Measurements from ENCODE around the gene ARF6.

DNA sequence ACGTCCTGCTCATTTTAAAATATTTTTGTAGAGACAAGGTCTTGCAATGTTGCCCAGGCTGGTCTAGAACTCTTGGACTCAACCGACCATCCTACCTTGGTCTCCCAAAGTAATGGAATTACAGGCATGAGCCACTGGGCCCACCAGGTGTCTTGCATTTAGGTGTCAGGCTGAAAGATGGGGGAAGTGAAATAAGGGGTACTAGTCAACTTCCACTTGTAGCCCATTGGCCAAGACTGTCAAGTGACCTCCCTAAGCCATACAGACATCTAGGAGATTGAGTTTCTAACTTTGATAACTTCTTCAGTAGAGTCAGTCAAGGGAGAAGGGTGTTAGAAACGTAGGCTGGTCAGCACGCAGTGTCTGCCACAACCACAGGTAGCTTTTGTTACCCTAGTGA is 32.0 kb downstream of the ARF6 start:
- no peak for TF ChIP-seq ARHGAP35 (IDR thresholded peaks at IDR 0.05; ENCODE audit: partially characterized antibody)
- TF ChIP-seq SIX5 (IDR thresholded peaks at IDR 0.05; ENCODE audit: borderline replicate concordance in 1 of 2, insufficient read depth in 1 of 2, low read depth in 1 of 2, low read length in 2 of 2), result no peak
- no peak for TF ChIP-seq NUFIP1 (IDR thresholded peaks at IDR 0.05; ENCODE audit: partially characterized antibody)
- no peak for TF ChIP-seq HNRNPLL (IDR thresholded peaks at IDR 0.05; ENCODE audit: low read depth, low read length, poor library complexity, severe bottlenecking)
- no peak for TF ChIP-seq NRF1 (conservative IDR thresholded peaks at IDR 0.05 in 1 of 2, IDR thresholded peaks at IDR 0.05 in 1 of 2)
- TF ChIP-seq, protein P1, sequence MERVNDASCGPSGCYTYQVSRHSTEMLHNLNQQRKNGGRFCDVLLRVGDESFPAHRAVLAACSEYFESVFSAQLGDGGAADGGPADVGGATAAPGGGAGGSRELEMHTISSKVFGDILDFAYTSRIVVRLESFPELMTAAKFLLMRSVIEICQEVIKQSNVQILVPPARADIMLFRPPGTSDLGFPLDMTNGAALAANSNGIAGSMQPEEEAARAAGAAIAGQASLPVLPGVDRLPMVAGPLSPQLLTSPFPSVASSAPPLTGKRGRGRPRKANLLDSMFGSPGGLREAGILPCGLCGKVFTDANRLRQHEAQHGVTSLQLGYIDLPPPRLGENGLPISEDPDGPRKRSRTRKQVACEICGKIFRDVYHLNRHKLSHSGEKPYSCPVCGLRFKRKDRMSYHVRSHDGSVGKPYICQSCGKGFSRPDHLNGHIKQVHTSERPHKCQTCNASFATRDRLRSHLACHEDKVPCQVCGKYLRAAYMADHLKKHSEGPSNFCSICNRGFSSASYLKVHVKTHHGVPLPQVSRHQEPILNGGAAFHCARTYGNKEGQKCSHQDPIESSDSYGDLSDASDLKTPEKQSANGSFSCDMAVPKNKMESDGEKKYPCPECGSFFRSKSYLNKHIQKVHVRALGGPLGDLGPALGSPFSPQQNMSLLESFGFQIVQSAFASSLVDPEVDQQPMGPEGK (CRISPR knock-in tag; IDR thresholded peaks at IDR 0.05; ENCODE audit: borderline replicate concordance), result no peak
- TF ChIP-seq, protein P2, sequence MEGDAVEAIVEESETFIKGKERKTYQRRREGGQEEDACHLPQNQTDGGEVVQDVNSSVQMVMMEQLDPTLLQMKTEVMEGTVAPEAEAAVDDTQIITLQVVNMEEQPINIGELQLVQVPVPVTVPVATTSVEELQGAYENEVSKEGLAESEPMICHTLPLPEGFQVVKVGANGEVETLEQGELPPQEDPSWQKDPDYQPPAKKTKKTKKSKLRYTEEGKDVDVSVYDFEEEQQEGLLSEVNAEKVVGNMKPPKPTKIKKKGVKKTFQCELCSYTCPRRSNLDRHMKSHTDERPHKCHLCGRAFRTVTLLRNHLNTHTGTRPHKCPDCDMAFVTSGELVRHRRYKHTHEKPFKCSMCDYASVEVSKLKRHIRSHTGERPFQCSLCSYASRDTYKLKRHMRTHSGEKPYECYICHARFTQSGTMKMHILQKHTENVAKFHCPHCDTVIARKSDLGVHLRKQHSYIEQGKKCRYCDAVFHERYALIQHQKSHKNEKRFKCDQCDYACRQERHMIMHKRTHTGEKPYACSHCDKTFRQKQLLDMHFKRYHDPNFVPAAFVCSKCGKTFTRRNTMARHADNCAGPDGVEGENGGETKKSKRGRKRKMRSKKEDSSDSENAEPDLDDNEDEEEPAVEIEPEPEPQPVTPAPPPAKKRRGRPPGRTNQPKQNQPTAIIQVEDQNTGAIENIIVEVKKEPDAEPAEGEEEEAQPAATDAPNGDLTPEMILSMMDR (IDR thresholded peaks at IDR 0.05 in 2 of 3, conservative IDR thresholded peaks at IDR 0.05 in 1 of 3; ENCODE audit: insufficient read depth in 2 of 3, low read depth in 1 of 3, low read length in 3 of 3), result no peak
- no peak for TF ChIP-seq CREM (IDR thresholded peaks at IDR 0.05; ENCODE audit: low read depth)
- no peak for TF ChIP-seq SOX6 (IDR thresholded peaks at IDR 0.05)
- no peak for TF ChIP-seq BHLHE40 (IDR thresholded peaks at IDR 0.05; ENCODE audit: low read length)
- TF ChIP-seq, protein P3, sequence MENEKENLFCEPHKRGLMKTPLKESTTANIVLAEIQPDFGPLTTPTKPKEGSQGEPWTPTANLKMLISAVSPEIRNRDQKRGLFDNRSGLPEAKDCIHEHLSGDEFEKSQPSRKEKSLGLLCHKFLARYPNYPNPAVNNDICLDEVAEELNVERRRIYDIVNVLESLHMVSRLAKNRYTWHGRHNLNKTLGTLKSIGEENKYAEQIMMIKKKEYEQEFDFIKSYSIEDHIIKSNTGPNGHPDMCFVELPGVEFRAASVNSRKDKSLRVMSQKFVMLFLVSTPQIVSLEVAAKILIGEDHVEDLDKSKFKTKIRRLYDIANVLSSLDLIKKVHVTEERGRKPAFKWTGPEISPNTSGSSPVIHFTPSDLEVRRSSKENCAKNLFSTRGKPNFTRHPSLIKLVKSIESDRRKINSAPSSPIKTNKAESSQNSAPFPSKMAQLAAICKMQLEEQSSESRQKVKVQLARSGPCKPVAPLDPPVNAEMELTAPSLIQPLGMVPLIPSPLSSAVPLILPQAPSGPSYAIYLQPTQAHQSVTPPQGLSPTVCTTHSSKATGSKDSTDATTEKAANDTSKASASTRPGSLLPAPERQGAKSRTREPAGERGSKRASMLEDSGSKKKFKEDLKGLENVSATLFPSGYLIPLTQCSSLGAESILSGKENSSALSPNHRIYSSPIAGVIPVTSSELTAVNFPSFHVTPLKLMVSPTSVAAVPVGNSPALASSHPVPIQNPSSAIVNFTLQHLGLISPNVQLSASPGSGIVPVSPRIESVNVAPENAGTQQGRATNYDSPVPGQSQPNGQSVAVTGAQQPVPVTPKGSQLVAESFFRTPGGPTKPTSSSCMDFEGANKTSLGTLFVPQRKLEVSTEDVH (IDR thresholded peaks at IDR 0.05; ENCODE audit: low read depth, partially characterized antibody), result no peak
- TF ChIP-seq, protein P4, sequence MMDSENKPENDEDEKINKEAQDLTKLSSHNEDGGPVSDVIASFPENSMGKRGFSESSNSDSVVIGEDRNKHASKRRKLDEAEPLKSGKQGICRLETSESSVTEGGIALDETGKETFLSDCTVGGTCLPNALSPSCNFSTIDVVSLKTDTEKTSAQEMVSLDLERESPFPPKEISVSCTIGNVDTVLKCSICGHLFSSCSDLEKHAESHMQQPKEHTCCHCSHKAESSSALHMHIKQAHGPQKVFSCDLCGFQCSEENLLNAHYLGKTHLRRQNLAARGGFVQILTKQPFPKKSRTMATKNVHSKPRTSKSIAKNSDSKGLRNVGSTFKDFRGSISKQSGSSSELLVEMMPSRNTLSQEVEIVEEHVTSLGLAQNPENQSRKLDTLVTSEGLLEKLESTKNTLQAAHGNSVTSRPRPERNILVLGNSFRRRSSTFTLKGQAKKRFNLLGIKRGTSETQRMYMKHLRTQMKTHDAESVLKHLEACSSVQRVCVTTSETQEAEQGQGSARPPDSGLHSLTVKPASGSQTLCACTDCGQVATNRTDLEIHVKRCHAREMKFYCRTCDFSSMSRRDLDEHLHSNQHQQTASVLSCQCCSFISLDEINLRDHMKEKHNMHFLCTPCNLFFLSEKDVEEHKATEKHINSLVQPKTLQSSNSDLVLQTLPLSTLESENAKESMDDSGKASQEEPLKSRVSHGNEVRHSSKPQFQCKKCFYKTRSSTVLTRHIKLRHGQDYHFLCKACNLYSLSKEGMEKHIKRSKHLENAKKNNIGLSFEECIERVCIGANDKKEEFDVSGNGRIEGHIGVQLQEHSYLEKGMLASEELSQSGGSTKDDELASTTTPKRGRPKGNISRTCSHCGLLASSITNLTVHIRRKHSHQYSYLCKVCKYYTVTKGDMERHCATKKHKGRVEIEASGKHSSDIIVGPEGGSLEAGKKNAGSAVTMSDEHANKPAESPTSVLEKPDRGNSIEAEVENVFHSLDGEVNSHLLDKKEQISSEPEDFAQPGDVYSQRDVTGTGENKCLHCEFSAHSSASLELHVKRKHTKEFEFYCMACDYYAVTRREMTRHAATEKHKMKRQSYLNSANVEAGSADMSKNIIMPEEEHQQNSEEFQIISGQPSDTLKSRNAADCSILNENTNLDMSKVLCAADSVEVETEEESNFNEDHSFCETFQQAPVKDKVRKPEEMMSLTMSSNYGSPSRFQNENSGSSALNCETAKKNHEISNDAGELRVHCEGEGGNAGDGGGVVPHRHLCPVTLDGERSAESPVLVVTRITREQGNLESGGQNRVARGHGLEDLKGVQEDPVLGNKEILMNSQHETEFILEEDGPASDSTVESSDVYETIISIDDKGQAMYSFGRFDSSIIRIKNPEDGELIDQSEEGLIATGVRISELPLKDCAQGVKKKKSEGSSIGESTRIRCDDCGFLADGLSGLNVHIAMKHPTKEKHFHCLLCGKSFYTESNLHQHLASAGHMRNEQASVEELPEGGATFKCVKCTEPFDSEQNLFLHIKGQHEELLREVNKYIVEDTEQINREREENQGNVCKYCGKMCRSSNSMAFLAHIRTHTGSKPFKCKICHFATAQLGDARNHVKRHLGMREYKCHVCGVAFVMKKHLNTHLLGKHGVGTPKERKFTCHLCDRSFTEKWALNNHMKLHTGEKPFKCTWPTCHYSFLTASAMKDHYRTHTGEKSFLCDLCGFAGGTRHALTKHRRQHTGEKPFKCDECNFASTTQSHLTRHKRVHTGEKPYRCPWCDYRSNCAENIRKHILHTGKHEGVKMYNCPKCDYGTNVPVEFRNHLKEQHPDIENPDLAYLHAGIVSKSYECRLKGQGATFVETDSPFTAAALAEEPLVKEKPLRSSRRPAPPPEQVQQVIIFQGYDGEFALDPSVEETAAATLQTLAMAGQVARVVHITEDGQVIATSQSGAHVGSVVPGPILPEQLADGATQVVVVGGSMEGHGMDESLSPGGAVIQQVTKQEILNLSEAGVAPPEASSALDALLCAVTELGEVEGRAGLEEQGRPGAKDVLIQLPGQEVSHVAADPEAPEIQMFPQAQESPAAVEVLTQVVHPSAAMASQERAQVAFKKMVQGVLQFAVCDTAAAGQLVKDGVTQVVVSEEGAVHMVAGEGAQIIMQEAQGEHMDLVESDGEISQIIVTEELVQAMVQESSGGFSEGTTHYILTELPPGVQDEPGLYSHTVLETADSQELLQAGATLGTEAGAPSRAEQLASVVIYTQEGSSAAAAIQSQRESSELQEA (IDR thresholded peaks at IDR 0.05; ENCODE audit: low read depth), result no peak

All from K562 (cell line).